ENCODE measurements around the gene EVL. TPM values are rescaled to one million over a fixed set of nuclear protein-coding genes. Genes with fewer than 3 reads are reported as not detected.
"Not testable (repeated sequence)": the region's sequence is repeated elsewhere in the genome, so short reads cannot be mapped to it uniquely, and the experiment has no call there.

Gene EVL
- total RNA-seq, 2 donors from 2014 or later, result 47.1 to 68.9 TPM

GRCh38 chr14:100062590-100062989, 2.6 kb upstream of the EVL start:
- intact Hi-C loops (cut with DNase I), result no loop called here
- no peak for DNase-seq (ENCODE audit: low spot score)

GRCh38 chr14:100063314-100063941, 1.8 kb upstream of the EVL start:
- no peak for DNase-seq (ENCODE audit: low spot score)
- intact Hi-C loops (cut with DNase I), result no loop called here

GRCh38 chr14:100064335-100065092, 708 bp upstream of the EVL start:
- intact Hi-C loops (cut with DNase I); DNase-seq (ENCODE audit: low spot score): not testable (repeated sequence)

GRCh38 chr14:100065942-100066574, 836 bp downstream of the EVL start:
- intact Hi-C loops (cut with DNase I), result no loop called here
- DNase-seq (ENCODE audit: low spot score), result no peak

- intact Hi-C loops (cut with DNase I), result no loop called here
- no peak for DNase-seq (ENCODE audit: low spot score)
Observed at GRCh38 chr14:100066962-100067361, 1.7 kb downstream of the EVL start.

GRCh38 chr14:100067481-100067880, 2.3 kb downstream of the EVL start:
- intact Hi-C loops (cut with DNase I), result no loop called here
- no peak for DNase-seq (ENCODE audit: low spot score)

- intact Hi-C loops (cut with DNase I), result no loop called here
- DNase-seq (ENCODE audit: low spot score), result no peak
Observed at GRCh38 chr14:100067971-100068959, 3.0 kb downstream of the EVL start.

- intact Hi-C loops (cut with DNase I), result no loop called here
- DNase-seq (ENCODE audit: low spot score), result no peak
Observed at GRCh38 chr14:100069161-100069800, 4.1 kb downstream of the EVL start.

- DNase-seq (ENCODE audit: low spot score), result no peak
- intact Hi-C loops (cut with DNase I), result no loop called here
Observed at GRCh38 chr14:100070310-100070709, 5.1 kb downstream of the EVL start.

GRCh38 chr14:100071545-100071944, 6.3 kb downstream of the EVL start:
- intact Hi-C loops (cut with DNase I), result no loop called here
- DNase-seq (ENCODE audit: low spot score), result no peak

- no peak for DNase-seq (ENCODE audit: low spot score)
- intact Hi-C loops (cut with DNase I), result no loop called here
Observed at GRCh38 chr14:100072783-100073346, 7.6 kb downstream of the EVL start.

- DNase-seq (ENCODE audit: low spot score), result no peak
Observed at GRCh38 chr14:100073576-100074430, 8.6 kb downstream of the EVL start.

GRCh38 chr14:100074431-100075100, 9.3 kb downstream of the EVL start:
- intact Hi-C loops (cut with DNase I), result no loop called here
- DNase-seq (ENCODE audit: low spot score), result no peak

More at GRCh38 chr14:100073576-100074430, 8.6 kb downstream of the EVL start:
- intact Hi-C loops (cut with DNase I), result no loop called here

- intact Hi-C loops (cut with DNase I), result no loop called here
- DNase-seq (ENCODE audit: low spot score), result no peak
Observed at GRCh38 chr14:100075681-100076080, 10.5 kb downstream of the EVL start.

GRCh38 chr14:100076133-100076532, 10.9 kb downstream of the EVL start:
- intact Hi-C loops (cut with DNase I), result no loop called here
- DNase-seq (ENCODE audit: low spot score), result no peak

GRCh38 chr14:100076606-100077005, 11.4 kb downstream of the EVL start:
- DNase-seq (ENCODE audit: low spot score), result no peak
- intact Hi-C loops (cut with DNase I), result no loop called here

GRCh38 chr14:100077441-100077840, 12.2 kb downstream of the EVL start:
- no peak for DNase-seq (ENCODE audit: low spot score)
- intact Hi-C loops (cut with DNase I), result no loop called here
